Measurements from ENCODE around the gene NOSIP.
A peak's percentile ranks its signal among the peaks of the same experiment; 100 is the strongest.

The NOSIP gene

GRCh38 chr19:49594993-49595818 is 14.8 kb upstream of the NOSIP start:
- DNase-seq = no peak

GRCh38 chr19:49594157-49594992 is 14.0 kb upstream of the NOSIP start:
- DNase-seq = no peak

GRCh38 chr19:49593233-49594113 is 13.1 kb upstream of the NOSIP start:
- peak; percentile 91 for DNase-seq

- no peak for DNase-seq
These were observed 12.3 kb upstream of the NOSIP start for GRCh38 chr19:49592486-49593232.

GRCh38 chr19:49591731-49592485 is 11.6 kb upstream of the NOSIP start:
- DNase-seq = peak; percentile 18

GRCh38 chr19:49590971-49591730 is 10.8 kb upstream of the NOSIP start, which contains the start of gene PRR12:
Gene PRR12 (plus strand): TSS chr19:49591182. CDS start chr19:49591655, 473 bp downstream.
- DNase-seq = peak; percentile 73

- DNase-seq = peak; percentile 98
These were observed 10.0 kb upstream of the NOSIP start for GRCh38 chr19:49590071-49590970.

GRCh38 chr19:49589502-49589905 is 9.1 kb upstream of the NOSIP start:
- no peak for DNase-seq

GRCh38 chr19:49588365-49589122 is 8.2 kb upstream of the NOSIP start:
- DNase-seq = peak; percentile 17

- DNase-seq = no peak
These were observed 6.9 kb upstream of the NOSIP start for GRCh38 chr19:49587227-49587626.

- DNase-seq = no peak
These were observed 4.7 kb upstream of the NOSIP start for GRCh38 chr19:49585023-49585422.

- DNase-seq = no peak
These were observed 2.9 kb upstream of the NOSIP start for GRCh38 chr19:49583239-49583638.

GRCh38 chr19:49581007-49581508 is 702 bp upstream of the NOSIP start, which contains the start of gene PRRG2:
Gene PRRG2 (plus strand): TSS chr19:49581316. CDS start chr19:49583220, 1,904 bp downstream.
- DNase-seq = no peak

- no peak for DNase-seq
These were observed 451 bp downstream of the NOSIP start for GRCh38 chr19:49579947-49580263.

GRCh38 chr19:49579193-49579592 is 1.2 kb downstream of the NOSIP start:
- DNase-seq = no peak

- DNase-seq = no peak
These were observed 6.1 kb downstream of the NOSIP start for GRCh38 chr19:49574206-49574755.

- DNase-seq = no peak
These were observed 6.9 kb downstream of the NOSIP start for GRCh38 chr19:49573425-49573824.

GRCh38 chr19:49573009-49573408 is 7.3 kb downstream of the NOSIP start:
- DNase-seq = no peak

Data from CD4-positive, alpha-beta T cell treated with Interferon gamma for 1 hour (primary cell).